Muscle of arm (tissue), 12 donors: ENCODE results near the gene CDH13. TPM values are rescaled to one million over a fixed set of nuclear protein-coding genes. Genes with fewer than 3 reads are reported as not detected.

Experiments used
- DNase-seq: peaks from one replicate; pipeline ENCODE4 v3.0.0-alpha.2; 2013
- polyA plus RNA-seq, 12 donors: library from polyadenylated mRNA; unstranded; fragments of 120-200 nt; gene quantifications; one replicate each; pipeline ENCODE4 v1.2.1, GENCODE V29; 2013; ENCODE audit not compliant: insufficient read length in 12 of 12

CDH13 gene
- polyA plus RNA-seq, 12 donors, result 28.8 to 58.8 (median 54.1) TPM; not detected in 1

- DNase-seq, result no peak
Observed at GRCh38 chr16:83160287-83161020, 533.7 kb downstream of the CDH13 start.

GRCh38 chr16:83162791-83163190, 536.0 kb downstream of the CDH13 start:
- DNase-seq, result no peak

GRCh38 chr16:83164816-83165215, 538.0 kb downstream of the CDH13 start:
- no peak for DNase-seq

GRCh38 chr16:83171396-83171795, 544.6 kb downstream of the CDH13 start:
- no peak for DNase-seq

- no peak for DNase-seq
Observed at GRCh38 chr16:83174671-83175070, 547.9 kb downstream of the CDH13 start.

- no peak for DNase-seq
Observed at GRCh38 chr16:83176802-83177201, 550.0 kb downstream of the CDH13 start.

- DNase-seq, result no peak
Observed at GRCh38 chr16:83185902-83186301, 559.1 kb downstream of the CDH13 start.

- DNase-seq, result no peak
Observed at GRCh38 chr16:83187405-83187804, 560.6 kb downstream of the CDH13 start.

- no peak for DNase-seq
Observed at GRCh38 chr16:83196796-83197195, 570.0 kb downstream of the CDH13 start.

- no peak for DNase-seq
Observed at GRCh38 chr16:83197450-83197849, 570.7 kb downstream of the CDH13 start.

GRCh38 chr16:83198977-83199376, 572.2 kb downstream of the CDH13 start:
- DNase-seq, result no peak

- DNase-seq, result no peak
Observed at GRCh38 chr16:83200005-83200779, 573.4 kb downstream of the CDH13 start.

- no peak for DNase-seq
Observed at GRCh38 chr16:83201748-83202147, 575.0 kb downstream of the CDH13 start.

GRCh38 chr16:83205896-83206295, 579.1 kb downstream of the CDH13 start:
- DNase-seq, result no peak

- no peak for DNase-seq
Observed at GRCh38 chr16:83206426-83206825, 579.7 kb downstream of the CDH13 start.

- no peak for DNase-seq
Observed at GRCh38 chr16:83211711-83212110, 584.9 kb downstream of the CDH13 start.

- DNase-seq, result no peak
Observed at GRCh38 chr16:83212301-83212841, 585.6 kb downstream of the CDH13 start.

GRCh38 chr16:83214671-83215070, 587.9 kb downstream of the CDH13 start:
- no peak for DNase-seq

- no peak for DNase-seq
Observed at GRCh38 chr16:83215406-83216001, 588.7 kb downstream of the CDH13 start.

- DNase-seq, result no peak
Observed at GRCh38 chr16:83219285-83219684, 592.5 kb downstream of the CDH13 start.

GRCh38 chr16:83220066-83220465, 593.3 kb downstream of the CDH13 start:
- DNase-seq, result no peak

- DNase-seq, result no peak
Observed at GRCh38 chr16:83224642-83225041, 597.9 kb downstream of the CDH13 start.

GRCh38 chr16:83227336-83227735, 600.6 kb downstream of the CDH13 start:
- no peak for DNase-seq
